Ovary (tissue), 3 donors: ENCODE measurements around the gene THSD4.

Experiments
- POLR2A ChIP-seq: fragments of 450-650 bp; IDR thresholded peaks from one replicate; pipeline ENCODE4 v1.6.1; 2017; ENCODE audit warnings: antibody characterized with exemption, mild to moderate bottlenecking, moderate library complexity
- TF ChIP-seq, protein P1 (sequence below), 3 donors: fragments of 450-650 bp in 2 of 3; fragments of 200-600 bp in 1 of 3; IDR thresholded peaks; one replicate each; pipeline versions ENCODE4 v1.5.1 to v1.8.0; 2016 to 2022; ENCODE audit warnings: antibody characterized with exemption in 3 of 3, mild to moderate bottlenecking in 1 of 3
- donor health status: DM: no; HTN: no; CAD: no.

DNA sequence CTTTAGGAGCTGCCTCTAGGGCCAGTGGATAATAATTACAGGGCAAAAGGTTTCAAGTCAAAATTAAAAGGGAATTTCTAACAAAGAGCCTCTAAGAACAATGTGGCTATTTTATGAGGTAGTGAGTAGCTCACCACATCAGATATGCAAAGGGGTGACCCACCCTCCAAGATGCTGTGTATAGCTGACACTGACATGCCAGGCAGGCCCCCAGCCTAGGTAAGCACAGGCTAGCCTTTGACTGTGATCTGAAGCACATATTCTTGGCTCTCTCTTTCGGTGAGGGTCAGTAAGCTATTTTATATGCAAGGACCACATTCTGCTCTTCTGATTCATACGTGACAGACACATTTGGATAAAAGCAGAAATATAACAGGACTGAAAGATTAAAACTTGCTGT, 2.8 kb upstream of the THSD4 start:
- TF ChIP-seq, protein P1, sequence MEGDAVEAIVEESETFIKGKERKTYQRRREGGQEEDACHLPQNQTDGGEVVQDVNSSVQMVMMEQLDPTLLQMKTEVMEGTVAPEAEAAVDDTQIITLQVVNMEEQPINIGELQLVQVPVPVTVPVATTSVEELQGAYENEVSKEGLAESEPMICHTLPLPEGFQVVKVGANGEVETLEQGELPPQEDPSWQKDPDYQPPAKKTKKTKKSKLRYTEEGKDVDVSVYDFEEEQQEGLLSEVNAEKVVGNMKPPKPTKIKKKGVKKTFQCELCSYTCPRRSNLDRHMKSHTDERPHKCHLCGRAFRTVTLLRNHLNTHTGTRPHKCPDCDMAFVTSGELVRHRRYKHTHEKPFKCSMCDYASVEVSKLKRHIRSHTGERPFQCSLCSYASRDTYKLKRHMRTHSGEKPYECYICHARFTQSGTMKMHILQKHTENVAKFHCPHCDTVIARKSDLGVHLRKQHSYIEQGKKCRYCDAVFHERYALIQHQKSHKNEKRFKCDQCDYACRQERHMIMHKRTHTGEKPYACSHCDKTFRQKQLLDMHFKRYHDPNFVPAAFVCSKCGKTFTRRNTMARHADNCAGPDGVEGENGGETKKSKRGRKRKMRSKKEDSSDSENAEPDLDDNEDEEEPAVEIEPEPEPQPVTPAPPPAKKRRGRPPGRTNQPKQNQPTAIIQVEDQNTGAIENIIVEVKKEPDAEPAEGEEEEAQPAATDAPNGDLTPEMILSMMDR (IDR thresholded peaks at IDR 0.05), result no peak
- no peak for TF ChIP-seq POLR2A
